Skin epidermis (tissue), 12 donors: ENCODE data around the gene NCKAP5.

ENCODE experiments used
- H3K27ac ChIP-seq, 21 experiments: fragments of 200-600 bp; sonication (generic) in 11 of 21; one replicate each; pipeline ENCODE4 v1.5.0; 2020; ENCODE audit warnings: mild to moderate bottlenecking in 3 of 21, inconsistent platforms in 2 of 21, moderate library complexity in 2 of 21
- H3K4me3 ChIP-seq, 7 experiments: fragments of 200-600 bp; sonication (generic) in 2 of 7; one replicate each; pipeline ENCODE4 v1.5.0; 2020; ENCODE audit warnings: inconsistent platforms in 2 of 7, mild to moderate bottlenecking in 2 of 7, moderate library complexity in 1 of 7

NCKAP5 gene

GRCh38 chr2:133324150-133324561 lies 244.1 kb downstream of the NCKAP5 start:
- Histone ChIP-seq H3K4me3 (no peak overlapping the region), H3K27ac (peak overlapping the region in 3 of 21 experiments; percentile 1 to 42 (median 32))

- H3K27ac ChIP-seq, result no peak overlapping the region
- no peak overlapping the region for H3K4me3 ChIP-seq
Measured at GRCh38 chr2:133322909-133323308, 245.4 kb downstream of the NCKAP5 start.

- Histone ChIP-seq H3K27ac (no peak overlapping the region), H3K4me3 (no peak overlapping the region)
Measured at GRCh38 chr2:133317178-133317577, 251.1 kb downstream of the NCKAP5 start.

- Histone ChIP-seq H3K4me3 (no peak overlapping the region), H3K27ac (no peak overlapping the region)
Measured at GRCh38 chr2:133316557-133316956, 251.7 kb downstream of the NCKAP5 start.

GRCh38 chr2:133315280-133315679 lies 253.0 kb downstream of the NCKAP5 start:
- no peak overlapping the region for H3K4me3 ChIP-seq

GRCh38 chr2:133314795-133315194 lies 253.5 kb downstream of the NCKAP5 start:
- Histone ChIP-seq H3K27ac (no peak overlapping the region), H3K4me3 (no peak overlapping the region)

More at GRCh38 chr2:133315280-133315679, 253.0 kb downstream of the NCKAP5 start:
- no peak overlapping the region for H3K27ac ChIP-seq

- H3K4me3 ChIP-seq, result no peak overlapping the region
- no peak overlapping the region for H3K27ac ChIP-seq
Measured at GRCh38 chr2:133312038-133312729, 256.1 kb downstream of the NCKAP5 start.

- no peak overlapping the region for H3K4me3 ChIP-seq
- no peak overlapping the region for H3K27ac ChIP-seq
Measured at GRCh38 chr2:133306236-133306635, 262.0 kb downstream of the NCKAP5 start.

- no peak overlapping the region for H3K27ac ChIP-seq
- no peak overlapping the region for H3K4me3 ChIP-seq
Measured at GRCh38 chr2:133304344-133304743, 263.9 kb downstream of the NCKAP5 start.

GRCh38 chr2:133303150-133303549 lies 265.1 kb downstream of the NCKAP5 start:
- no peak overlapping the region for H3K4me3 ChIP-seq
- H3K27ac ChIP-seq, result no peak overlapping the region

- Histone ChIP-seq H3K27ac (no peak overlapping the region), H3K4me3 (no peak overlapping the region)
Measured at GRCh38 chr2:133296401-133296800, 271.9 kb downstream of the NCKAP5 start.

- no peak overlapping the region for H3K4me3 ChIP-seq
- no peak overlapping the region for H3K27ac ChIP-seq
Measured at GRCh38 chr2:133293544-133294353, 274.5 kb downstream of the NCKAP5 start.

GRCh38 chr2:133292259-133292658 lies 276.0 kb downstream of the NCKAP5 start:
- no peak overlapping the region for H3K27ac ChIP-seq

GRCh38 chr2:133287709-133288108 lies 280.6 kb downstream of the NCKAP5 start:
- Histone ChIP-seq H3K4me3 (no peak overlapping the region), H3K27ac (no peak overlapping the region)

More at GRCh38 chr2:133292259-133292658, 276.0 kb downstream of the NCKAP5 start:
- H3K4me3 ChIP-seq, result no peak overlapping the region

GRCh38 chr2:133286326-133286922 lies 281.8 kb downstream of the NCKAP5 start:
- H3K27ac ChIP-seq, result no peak overlapping the region
- no peak overlapping the region for H3K4me3 ChIP-seq

GRCh38 chr2:133273031-133273430 lies 295.2 kb downstream of the NCKAP5 start:
- no peak overlapping the region for H3K4me3 ChIP-seq
- H3K27ac ChIP-seq, result no peak overlapping the region

GRCh38 chr2:133271105-133271504 lies 297.2 kb downstream of the NCKAP5 start:
- Histone ChIP-seq H3K4me3 (no peak overlapping the region), H3K27ac (no peak overlapping the region)

GRCh38 chr2:133270550-133270949 lies 297.7 kb downstream of the NCKAP5 start:
- H3K4me3 ChIP-seq, result no peak overlapping the region
- peak overlapping the region in 1 of 21 experiments; percentile 13 for H3K27ac ChIP-seq

- H3K4me3 ChIP-seq, result peak overlapping the region; percentile 30 to 50 (median 39)
- peak overlapping the region in 16 of 21 experiments; percentile 2 to 77 (median 63) for H3K27ac ChIP-seq
Measured at GRCh38 chr2:133266926-133267590, 301.2 kb downstream of the NCKAP5 start.
